Loucy (cell line): ENCODE measurements around the gene TMCC2.

Experiments used
- H2AFZ ChIP-seq: fragments of 200-600 bp; sonication (generic); 2 replicates; pipeline ENCODE4 v1.6.0; 2016; ENCODE audit warnings: antibody characterized with exemption, mild to moderate bottlenecking, low read length, moderate library complexity
- H3F3A ChIP-seq: fragments of 200-600 bp; 2 replicates; pipeline ENCODE4 v1.6.0; 2016; ENCODE audit warnings: antibody characterized with exemption, low read depth, mild to moderate bottlenecking
- H3K27me3 ChIP-seq: fragments of 200-600 bp; sonication (generic); 2 replicates; pipeline ENCODE4 v1.6.1; 2014; ENCODE audit warnings: low read length, mild to moderate bottlenecking; ENCODE audit not compliant: insufficient read depth, poor library complexity, severe bottlenecking
- H3K36me3 ChIP-seq: fragments of 200-600 bp; sonication (generic); 2 replicates; pipeline ENCODE4 v1.6.1; 2016; ENCODE audit warnings: low read length; ENCODE audit not compliant: insufficient read depth
- H3K4me1 ChIP-seq: fragments of 200-600 bp; sonication (generic); 2 replicates; pipeline ENCODE4 v1.5.1; 2014; ENCODE audit warnings: low read length, mild to moderate bottlenecking; ENCODE audit not compliant: insufficient read depth, poor library complexity, severe bottlenecking
- H3K4me2 ChIP-seq: fragments of 200-600 bp; sonication (generic); 2 replicates; pipeline ENCODE4 v1.6.0; 2014; ENCODE audit warnings: antibody characterized with exemption, low read length, low read depth, mild to moderate bottlenecking; ENCODE audit not compliant: poor library complexity, severe bottlenecking
- H3K4me3 ChIP-seq: fragments of 200-600 bp; sonication (generic); 2 replicates; pipeline ENCODE4 v1.5.1; 2014; ENCODE audit warnings: low read length, mild to moderate bottlenecking, mixed read lengths; ENCODE audit not compliant: poor library complexity, severe bottlenecking
- H3K79me2 ChIP-seq: fragments of 200-600 bp; sonication (generic); 2 replicates; pipeline ENCODE4 v1.6.1; 2014; ENCODE audit warnings: low read length; ENCODE audit not compliant: insufficient read depth
- H3K9ac ChIP-seq: fragments of 200-600 bp; sonication (generic); 2 replicates; pipeline ENCODE4 v1.6.0; 2014; ENCODE audit warnings: mild to moderate bottlenecking, low read depth, low read length, moderate library complexity; ENCODE audit not compliant: poor library complexity, severe bottlenecking
- H3K9me2 ChIP-seq: fragments of 200-600 bp; sonication (generic); replicated peaks from 2 replicates; pipeline ENCODE4 v1.6.1; 2016; ENCODE audit warnings: low read depth, low read length, mixed read lengths
- H3K9me3 ChIP-seq: fragments of 200-600 bp; sonication (generic); 2 replicates; pipeline ENCODE4 v1.6.1; 2014; ENCODE audit warnings: mild to moderate bottlenecking, antibody characterized with exemption, low read length, low read depth; ENCODE audit not compliant: insufficient read depth
- H4K20me1 ChIP-seq: fragments of 200-600 bp; sonication (generic); 2 replicates; pipeline ENCODE4 v1.6.0; 2014; ENCODE audit warnings: antibody characterized with exemption, low read length, mild to moderate bottlenecking; ENCODE audit not compliant: insufficient read depth, poor library complexity, severe bottlenecking
- EZH2phosphoT487 ChIP-seq: fragments of 200-600 bp; IDR thresholded peaks from 2 replicates; pipeline ENCODE4 v1.6.1; 2018; ENCODE audit warnings: antibody characterized with exemption, mild to moderate bottlenecking, moderate library complexity, borderline replicate concordance
- TF ChIP-seq, protein P1 (sequence below): fragments of 200-600 bp; sonication (generic); conservative IDR thresholded peaks from 2 replicates; pipeline ENCODE4 v1.5.1; 2014; ENCODE audit warnings: mild to moderate bottlenecking, antibody characterized with exemption, low read length

TMCC2 gene

DNA sequence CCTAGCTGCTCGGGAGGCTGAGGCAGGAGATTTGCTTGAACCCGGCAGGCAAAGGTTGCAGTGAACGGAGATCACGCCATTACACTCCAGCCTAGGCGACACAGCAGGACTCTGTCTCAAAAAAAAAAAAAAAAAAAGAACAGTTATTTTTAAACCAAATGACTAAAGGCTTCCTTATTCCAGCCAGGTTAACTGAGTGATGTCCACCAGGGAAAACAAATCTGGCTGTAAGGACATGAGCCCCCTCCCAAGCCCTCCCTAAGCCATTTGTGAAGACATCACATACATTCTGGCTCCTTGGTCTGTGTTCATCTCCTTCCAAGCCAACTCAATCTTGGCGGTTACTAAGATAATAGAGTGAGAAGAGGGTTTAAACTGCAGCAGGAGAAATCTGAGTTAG is 8.2 kb downstream of the TMCC2 start:
- H3K4me3 ChIP-seq = no peak overlapping the region
- no peaks in the 10 kb centered on the region for H3K79me2 ChIP-seq
- no peak overlapping the region for H2AFZ ChIP-seq
- TF ChIP-seq, protein P1, sequence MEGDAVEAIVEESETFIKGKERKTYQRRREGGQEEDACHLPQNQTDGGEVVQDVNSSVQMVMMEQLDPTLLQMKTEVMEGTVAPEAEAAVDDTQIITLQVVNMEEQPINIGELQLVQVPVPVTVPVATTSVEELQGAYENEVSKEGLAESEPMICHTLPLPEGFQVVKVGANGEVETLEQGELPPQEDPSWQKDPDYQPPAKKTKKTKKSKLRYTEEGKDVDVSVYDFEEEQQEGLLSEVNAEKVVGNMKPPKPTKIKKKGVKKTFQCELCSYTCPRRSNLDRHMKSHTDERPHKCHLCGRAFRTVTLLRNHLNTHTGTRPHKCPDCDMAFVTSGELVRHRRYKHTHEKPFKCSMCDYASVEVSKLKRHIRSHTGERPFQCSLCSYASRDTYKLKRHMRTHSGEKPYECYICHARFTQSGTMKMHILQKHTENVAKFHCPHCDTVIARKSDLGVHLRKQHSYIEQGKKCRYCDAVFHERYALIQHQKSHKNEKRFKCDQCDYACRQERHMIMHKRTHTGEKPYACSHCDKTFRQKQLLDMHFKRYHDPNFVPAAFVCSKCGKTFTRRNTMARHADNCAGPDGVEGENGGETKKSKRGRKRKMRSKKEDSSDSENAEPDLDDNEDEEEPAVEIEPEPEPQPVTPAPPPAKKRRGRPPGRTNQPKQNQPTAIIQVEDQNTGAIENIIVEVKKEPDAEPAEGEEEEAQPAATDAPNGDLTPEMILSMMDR = no peak
- TF ChIP-seq EZH2phosphoT487 = no peak
- H3K9ac ChIP-seq = no peak overlapping the region
- H3K4me2 ChIP-seq = no peak overlapping the region
- no peaks in the 10 kb centered on the region for H3K36me3 ChIP-seq
- no peaks in the 10 kb centered on the region for H3K27me3 ChIP-seq
- no peaks in the 10 kb centered on the region for H3F3A ChIP-seq
- H3K4me1 ChIP-seq = peaks cover 2% of the 10 kb centered on the region
- no peaks in the 10 kb centered on the region for H3K9me2 ChIP-seq
- no peaks in the 10 kb centered on the region for H4K20me1 ChIP-seq
- H3K9me3 ChIP-seq = no peaks in the 10 kb centered on the region

DNA sequence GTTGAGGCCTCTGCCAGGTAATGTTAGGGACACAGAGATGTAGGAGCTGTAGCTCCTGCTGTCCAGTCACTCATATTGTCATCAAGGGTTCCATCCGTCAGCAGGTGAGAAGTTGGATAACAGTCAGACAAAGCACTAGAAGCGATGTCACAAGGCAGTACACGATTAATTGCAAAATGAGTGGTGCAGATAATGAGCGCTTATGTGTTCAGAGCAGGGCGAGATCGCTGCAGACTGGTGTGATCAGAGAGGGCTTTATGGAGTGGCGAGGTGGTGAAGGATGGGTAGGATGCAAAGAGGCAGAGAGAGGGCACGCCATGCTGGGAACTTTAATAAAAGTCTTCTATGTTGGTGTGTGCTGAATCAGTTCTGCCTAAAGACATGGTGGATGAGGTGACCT is 8.8 kb downstream of the TMCC2 start:
- no peak overlapping the region for H3K4me2 ChIP-seq
- no peaks in the 10 kb centered on the region for H3K36me3 ChIP-seq
- no peaks in the 10 kb centered on the region for H3K9me2 ChIP-seq
- H3F3A ChIP-seq = no peaks in the 10 kb centered on the region
- no peaks in the 10 kb centered on the region for H3K4me1 ChIP-seq
- TF ChIP-seq, protein P1 = no peak
- TF ChIP-seq EZH2phosphoT487 = no peak
- no peak overlapping the region for H3K4me3 ChIP-seq
- no peaks in the 10 kb centered on the region for H3K27me3 ChIP-seq
- no peak overlapping the region for H3K9ac ChIP-seq
- no peaks in the 10 kb centered on the region for H3K79me2 ChIP-seq
- no peaks in the 10 kb centered on the region for H3K9me3 ChIP-seq
- no peak overlapping the region for H2AFZ ChIP-seq
- H4K20me1 ChIP-seq = no peaks in the 10 kb centered on the region

DNA sequence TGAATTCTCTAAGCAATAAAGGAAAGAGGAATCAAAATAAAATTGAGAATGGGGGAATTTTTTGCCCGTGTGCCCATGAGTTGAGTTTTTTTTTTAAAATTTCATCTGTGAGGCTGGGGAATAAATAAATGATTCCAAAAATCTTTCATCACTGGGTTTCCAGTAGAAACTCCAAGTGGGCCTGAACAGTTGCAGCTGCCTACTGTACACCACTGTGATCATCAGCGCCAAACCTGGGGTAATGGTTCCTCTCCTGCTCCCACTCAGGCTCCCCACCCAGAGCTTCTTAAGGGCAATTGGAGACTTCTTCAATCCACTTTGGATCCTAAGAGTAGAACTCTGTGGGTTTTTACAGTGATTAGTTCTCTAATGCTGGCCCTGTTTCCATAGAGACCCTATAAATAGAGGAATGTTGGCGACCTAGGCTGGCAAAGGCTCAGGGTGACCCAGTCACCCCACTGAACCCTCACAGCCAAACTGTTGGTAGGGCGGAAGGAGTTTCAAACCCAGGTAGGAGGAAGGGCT is 9.3 kb downstream of the TMCC2 start:
- Histone ChIP-seq H3K27me3 (no peaks in the 10 kb centered on the region), H3K4me3 (no peak overlapping the region), H3K9me2 (no peaks in the 10 kb centered on the region), H3K9me3 (no peaks in the 10 kb centered on the region), H3K4me2 (no peak overlapping the region), H4K20me1 (no peaks in the 10 kb centered on the region), H3K9ac (no peak overlapping the region), H2AFZ (no peak overlapping the region), H3F3A (no peaks in the 10 kb centered on the region), H3K36me3 (no peaks in the 10 kb centered on the region), H3K4me1 (no peaks in the 10 kb centered on the region), H3K79me2 (no peaks in the 10 kb centered on the region)
- no peak for TF ChIP-seq EZH2phosphoT487
- TF ChIP-seq, protein P1 = no peak
